ENCODE results near the gene QTRT2. TPM values are rescaled to one million over a fixed set of nuclear protein-coding genes. Genes with fewer than 3 reads are reported as not detected.

The QTRT2 gene
- total and polyA plus RNA-seq, 2 donors (not counting 1 experiment from before 2014, with no cell fraction given) = 8.8 to 13.5 TPM

- H3K27ac ChIP-seq (ENCODE audit: insufficient read depth, low read length) = no peak overlapping the region
These were observed 24.5 kb downstream of the QTRT2 start for GRCh38 chr3:114081037-114081436.

GRCh38 chr3:114083112-114083511 lies 26.6 kb downstream of the QTRT2 start:
- no peak overlapping the region for H2AFZ ChIP-seq (ENCODE audit: low read length)
- H3K79me2 ChIP-seq (ENCODE audit: control insufficient read depth, insufficient read depth, low read length) = no peaks in the 10 kb centered on the region
- H3K4me2 ChIP-seq (ENCODE audit: extremely low read depth, insufficient read depth, low read length) = no peak overlapping the region
- H4K20me1 ChIP-seq (ENCODE audit: control insufficient read depth, extremely low read depth, insufficient read depth, low read length) = no peaks in the 10 kb centered on the region
- H3K27ac ChIP-seq (ENCODE audit: insufficient read depth, low read length) = no peak overlapping the region
- H3K27me3 ChIP-seq (ENCODE audit: control insufficient read depth, insufficient read depth, low read length) = no peaks in the 10 kb centered on the region
- peaks cover 3% of the 10 kb centered on the region for H3K4me1 ChIP-seq (ENCODE audit: control insufficient read depth, extremely low read depth, insufficient read depth, low read length)
- no peaks in the 10 kb centered on the region for H3K9me3 ChIP-seq (ENCODE audit: control insufficient read depth, insufficient read depth, low read depth, low read length)
- H3K4me3 ChIP-seq (replicated peaks in 1 of 4; ENCODE audit: control extremely low read depth in 1 of 4, insufficient read depth in 1 of 4, low read depth in 3 of 4, low read length in 4 of 4) = no peak overlapping the region
- TF ChIP-seq EZH2 (IDR thresholded peaks at IDR 0.05; ENCODE audit: low read length, missing control alignments) = no peak
- TF ChIP-seq CTCF (conservative IDR thresholded peaks at IDR 0.05 in 1 of 2, IDR thresholded peaks at IDR 0.05 in 1 of 2; ENCODE audit: low read depth in 1 of 2, low read length in 2 of 2) = no peak
- H3K36me3 ChIP-seq (ENCODE audit: control insufficient read depth, insufficient read depth, low read length) = peaks cover 2% of the 10 kb centered on the region
- no peak for DNase-seq (ENCODE audit: low read depth in 2 of 2)
- H3K9ac ChIP-seq (ENCODE audit: insufficient read depth, low read length) = no peak overlapping the region

More at GRCh38 chr3:114081037-114081436, 24.5 kb downstream of the QTRT2 start:
- Histone ChIP-seq H3K4me3 (replicated peaks in 1 of 4; ENCODE audit: control extremely low read depth in 1 of 4, insufficient read depth in 1 of 4, low read depth in 3 of 4, low read length in 4 of 4) (no peak overlapping the region), H3K79me2 (ENCODE audit: control insufficient read depth, insufficient read depth, low read length) (no peaks in the 10 kb centered on the region), H3K36me3 (ENCODE audit: control insufficient read depth, insufficient read depth, low read length) (peaks cover 4% of the 10 kb centered on the region), H3K9me3 (ENCODE audit: control insufficient read depth, insufficient read depth, low read depth, low read length) (no peaks in the 10 kb centered on the region), H3K4me2 (ENCODE audit: extremely low read depth, insufficient read depth, low read length) (no peak overlapping the region), H3K4me1 (ENCODE audit: control insufficient read depth, extremely low read depth, insufficient read depth, low read length) (peaks cover 3% of the 10 kb centered on the region), H4K20me1 (ENCODE audit: control insufficient read depth, extremely low read depth, insufficient read depth, low read length) (no peaks in the 10 kb centered on the region), H3K27me3 (ENCODE audit: control insufficient read depth, insufficient read depth, low read length) (no peaks in the 10 kb centered on the region), H2AFZ (ENCODE audit: low read length) (no peak overlapping the region), H3K9ac (ENCODE audit: insufficient read depth, low read length) (no peak overlapping the region)
- TF ChIP-seq EZH2 (IDR thresholded peaks at IDR 0.05; ENCODE audit: low read length, missing control alignments) (no peak), CTCF (conservative IDR thresholded peaks at IDR 0.05 in 1 of 2, IDR thresholded peaks at IDR 0.05 in 1 of 2; ENCODE audit: low read depth in 1 of 2, low read length in 2 of 2) (no peak)
- DNase-seq (ENCODE audit: low read depth in 2 of 2) = peak in 1 of 2 donors; percentile 35

DNA sequence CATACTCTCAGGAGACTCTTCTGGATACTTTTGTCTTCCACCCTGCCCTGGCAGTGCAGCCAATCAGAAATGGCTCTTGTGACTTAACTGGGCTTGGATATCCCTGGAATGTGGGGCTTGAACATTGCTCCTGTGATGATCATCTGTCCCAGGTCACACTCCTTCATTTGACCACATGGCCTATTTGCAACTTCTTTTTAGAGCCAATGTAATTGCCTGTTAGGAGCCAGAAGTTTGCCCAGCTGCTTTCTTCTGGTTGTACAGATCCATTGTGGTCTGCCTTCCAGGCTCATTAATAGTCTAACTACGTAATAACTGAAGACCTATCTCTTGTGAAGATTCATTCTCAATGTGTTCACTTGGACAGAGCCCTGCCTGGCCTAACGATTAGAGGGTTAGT lies 29.8 kb downstream of the QTRT2 start:
- TF ChIP-seq EZH2 (IDR thresholded peaks at IDR 0.05; ENCODE audit: low read length, missing control alignments) = no peak
- no peak for TF ChIP-seq CTCF (conservative IDR thresholded peaks at IDR 0.05 in 1 of 2, IDR thresholded peaks at IDR 0.05 in 1 of 2; ENCODE audit: low read depth in 1 of 2, low read length in 2 of 2)
- Histone ChIP-seq H3K36me3 (ENCODE audit: control insufficient read depth, insufficient read depth, low read length) (peaks cover 2% of the 10 kb centered on the region), H3K27me3 (ENCODE audit: control insufficient read depth, insufficient read depth, low read length) (no peaks in the 10 kb centered on the region), H3K4me2 (ENCODE audit: extremely low read depth, insufficient read depth, low read length) (no peak overlapping the region), H3K79me2 (ENCODE audit: control insufficient read depth, insufficient read depth, low read length) (no peaks in the 10 kb centered on the region), H3K9ac (ENCODE audit: insufficient read depth, low read length) (no peak overlapping the region), H3K27ac (ENCODE audit: insufficient read depth, low read length) (no peak overlapping the region), H3K4me3 (replicated peaks in 1 of 4; ENCODE audit: control extremely low read depth in 1 of 4, insufficient read depth in 1 of 4, low read depth in 3 of 4, low read length in 4 of 4) (no peak overlapping the region), H4K20me1 (ENCODE audit: control insufficient read depth, extremely low read depth, insufficient read depth, low read length) (no peaks in the 10 kb centered on the region), H3K4me1 (ENCODE audit: control insufficient read depth, extremely low read depth, insufficient read depth, low read length) (no peaks in the 10 kb centered on the region), H3K9me3 (ENCODE audit: control insufficient read depth, insufficient read depth, low read depth, low read length) (no peaks in the 10 kb centered on the region), H2AFZ (ENCODE audit: low read length) (no peak overlapping the region)
- no peak for DNase-seq (ENCODE audit: low read depth in 2 of 2)
